ENCODE results near the gene GET4. TPM values are rescaled to one million over a fixed set of nuclear protein-coding genes. Genes with fewer than 3 reads are reported as not detected.

The GET4 gene
- polyA plus RNA-seq, 1 donor (not counting 4 experiments of a cell fraction or from before 2014, with no cell fraction given): 21.1 TPM

- no peaks in the 10 kb centered on the region for H3K27me3 ChIP-seq (ENCODE audit: control insufficient read depth, extremely low read depth, insufficient read depth, low read length)
- H4K20me1 ChIP-seq (ENCODE audit: control insufficient read depth, extremely low read depth, insufficient read depth, low read length): no peaks in the 10 kb centered on the region
- no peak overlapping the region for H2AFZ ChIP-seq (ENCODE audit: control insufficient read depth, low read length)
- TF ChIP-seq CTCF (optimal IDR thresholded peaks at IDR 0.05 in 1 of 3, IDR thresholded peaks at IDR 0.05 in 1 of 3, conservative IDR thresholded peaks at IDR 0.05 in 1 of 3; ENCODE audit: extremely low read depth in 1 of 3, insufficient read depth in 2 of 3, low read length in 3 of 3): no peak
- TF ChIP-seq EZH2 (IDR thresholded peaks at IDR 0.05; ENCODE audit: low read length): no peak
- H3K27ac ChIP-seq (ENCODE audit: control insufficient read depth, insufficient read depth, low read length): no peak overlapping the region
- no peak overlapping the region for H3K9ac ChIP-seq (ENCODE audit: control insufficient read depth, extremely low read depth, insufficient read depth, low read length)
- no peak overlapping the region for H3K4me3 ChIP-seq (ENCODE audit: control insufficient read depth in 2 of 3, extremely low read depth in 1 of 3, insufficient read depth in 2 of 3, low read depth in 1 of 3, low read length in 3 of 3)
- no peaks in the 10 kb centered on the region for H3K9me3 ChIP-seq (ENCODE audit: control insufficient read depth, low read depth, low read length)
- peaks cover 19% of the 10 kb centered on the region for H3K79me2 ChIP-seq (ENCODE audit: control insufficient read depth, insufficient read depth, low read length)
- no peaks in the 10 kb centered on the region for H3K4me1 ChIP-seq (ENCODE audit: control insufficient read depth, extremely low read depth, insufficient read depth, low read length)
- H3K9me1 ChIP-seq (ENCODE audit: control insufficient read depth, extremely low read depth, insufficient read depth, low read length): no peaks in the 10 kb centered on the region
- no peak overlapping the region for H3K4me2 ChIP-seq (ENCODE audit: control insufficient read depth, extremely low read depth, insufficient read depth, low read depth, low read length)
- H3K36me3 ChIP-seq (ENCODE audit: control insufficient read depth in 2 of 2, extremely low read depth in 1 of 2, insufficient read depth in 2 of 2, low read length in 2 of 2): peaks cover 25 to 39% of the 10 kb centered on the region in 2 experiments
- no peak for FAIRE-seq
- dilution Hi-C loops (cut with MboI; ENCODE audit: extremely low pct_ligation_motif_present, low sequenced_read_pairs): no loop called here
- no peak for DNase-seq (ENCODE audit: low read depth, low spot score)
These were observed 27.2 kb upstream of the GET4 start for GRCh38 chr7:849145-849544.

GRCh38 chr7:849781-850180, 26.6 kb upstream of the GET4 start:
- Histone ChIP-seq H3K4me1 (ENCODE audit: control insufficient read depth, extremely low read depth, insufficient read depth, low read length) (no peaks in the 10 kb centered on the region), H3K9ac (ENCODE audit: control insufficient read depth, extremely low read depth, insufficient read depth, low read length) (no peak overlapping the region), H3K9me3 (ENCODE audit: control insufficient read depth, low read depth, low read length) (no peaks in the 10 kb centered on the region), H4K20me1 (ENCODE audit: control insufficient read depth, extremely low read depth, insufficient read depth, low read length) (no peaks in the 10 kb centered on the region), H3K4me2 (ENCODE audit: control insufficient read depth, extremely low read depth, insufficient read depth, low read depth, low read length) (no peak overlapping the region), H3K79me2 (ENCODE audit: control insufficient read depth, insufficient read depth, low read length) (peaks cover 13% of the 10 kb centered on the region), H3K9me1 (ENCODE audit: control insufficient read depth, extremely low read depth, insufficient read depth, low read length) (no peaks in the 10 kb centered on the region), H3K36me3 (ENCODE audit: control insufficient read depth in 2 of 2, extremely low read depth in 1 of 2, insufficient read depth in 2 of 2, low read length in 2 of 2) (peaks cover 21 to 36% of the 10 kb centered on the region in 2 experiments), H3K27ac (ENCODE audit: control insufficient read depth, insufficient read depth, low read length) (no peak overlapping the region), H3K4me3 (ENCODE audit: control insufficient read depth in 2 of 3, extremely low read depth in 1 of 3, insufficient read depth in 2 of 3, low read depth in 1 of 3, low read length in 3 of 3) (no peak overlapping the region), H3K27me3 (ENCODE audit: control insufficient read depth, extremely low read depth, insufficient read depth, low read length) (no peaks in the 10 kb centered on the region), H2AFZ (ENCODE audit: control insufficient read depth, low read length) (no peak overlapping the region)
- dilution Hi-C loops (cut with MboI; ENCODE audit: extremely low pct_ligation_motif_present, low sequenced_read_pairs): no loop called here
- no peak for DNase-seq (ENCODE audit: low read depth, low spot score)
- TF ChIP-seq EZH2 (IDR thresholded peaks at IDR 0.05; ENCODE audit: low read length) (no peak), CTCF (optimal IDR thresholded peaks at IDR 0.05 in 1 of 3, IDR thresholded peaks at IDR 0.05 in 1 of 3, conservative IDR thresholded peaks at IDR 0.05 in 1 of 3; ENCODE audit: extremely low read depth in 1 of 3, insufficient read depth in 2 of 3, low read length in 3 of 3) (no peak)
- no peak for FAIRE-seq
